Left forelimb (tissue), 1 donor: ENCODE measurements around the gene CDKL1.
"Not testable (repeated sequence)": the region's sequence is repeated elsewhere in the genome, so short reads cannot be mapped to it uniquely, and the experiment has no call there.

Experiments
- DNase-seq: peaks from one replicate; pipeline ENCODE4 v3.0.0-alpha.2; 2018; ENCODE audit warnings: low spot score

The CDKL1 gene

GRCh38 chr14:50356283-50356682 is 40.4 kb downstream of the CDKL1 start:
- DNase-seq, result not testable (repeated sequence)

- DNase-seq, result no peak
Measured at GRCh38 chr14:50355692-50356091, 41.0 kb downstream of the CDKL1 start.

GRCh38 chr14:50354527-50354926 is 42.2 kb downstream of the CDKL1 start:
- no peak for DNase-seq

- DNase-seq, result no peak
Measured at GRCh38 chr14:50353126-50353525, 43.6 kb downstream of the CDKL1 start.

GRCh38 chr14:50352584-50352983 is 44.1 kb downstream of the CDKL1 start:
- no peak for DNase-seq

- DNase-seq, result no peak
Measured at GRCh38 chr14:50350975-50351374, 45.7 kb downstream of the CDKL1 start.

- no peak for DNase-seq
Measured at GRCh38 chr14:50348933-50349332, 47.7 kb downstream of the CDKL1 start.

GRCh38 chr14:50347521-50347920 is 49.2 kb downstream of the CDKL1 start:
- no peak for DNase-seq

GRCh38 chr14:50345846-50346422 is 50.7 kb downstream of the CDKL1 start:
- no peak for DNase-seq

- DNase-seq, result no peak
Measured at GRCh38 chr14:50344876-50345563, 51.7 kb downstream of the CDKL1 start.

GRCh38 chr14:50344116-50344775 is 52.4 kb downstream of the CDKL1 start:
- no peak for DNase-seq

- DNase-seq, result no peak
Measured at GRCh38 chr14:50343434-50343833, 53.2 kb downstream of the CDKL1 start.

- DNase-seq, result no peak
Measured at GRCh38 chr14:50342221-50343078, 54.2 kb downstream of the CDKL1 start.

GRCh38 chr14:50340963-50341362 is 55.7 kb downstream of the CDKL1 start:
- no peak for DNase-seq

- DNase-seq, result no peak
Measured at GRCh38 chr14:50340045-50340444, 56.6 kb downstream of the CDKL1 start.

- DNase-seq, result no peak
Measured at GRCh38 chr14:50339178-50339804, 57.4 kb downstream of the CDKL1 start.

- no peak for DNase-seq
Measured at GRCh38 chr14:50338587-50338986, 58.1 kb downstream of the CDKL1 start.

GRCh38 chr14:50335989-50336824 is 60.5 kb downstream of the CDKL1 start:
- DNase-seq, result no peak

- DNase-seq, result no peak
Measured at GRCh38 chr14:50335389-50335788, 61.3 kb downstream of the CDKL1 start.

- DNase-seq, result no peak
Measured at GRCh38 chr14:50334211-50334610, 62.5 kb downstream of the CDKL1 start.

GRCh38 chr14:50333014-50333509 is 63.6 kb downstream of the CDKL1 start:
- DNase-seq, result no peak
